Caki2 (cell line): ENCODE results near the gene DTNA. TPM values are rescaled to one million over a fixed set of nuclear protein-coding genes. Genes with fewer than 3 reads are reported as not detected.

ENCODE experiments used
- DNase-seq: peaks from one replicate; pipeline ENCODE4 v3.0.0-alpha.2; 2015; ENCODE audit warnings: low read depth
- in situ Hi-C: cut with HindIII; loops from 2 replicates; pipeline ENCODE4 v1.10.0; 2016; ENCODE audit warnings: low sequenced_read_pairs, low pct_unique_long_range_greater_than_20kb, mixed read lengths
- total RNA-seq: library from RNA; depleted of rRNA; stranded (reverse); fragments of >200 nt; shearing (Covaris generic); gene quantifications from 2 replicates; pipeline ENCODE4 v1.2.3, GENCODE V29; 2014; ENCODE audit warnings: low replicate concordance

DTNA gene
- total RNA-seq, 1 experiment from 2014 or later = 0.34 TPM

GRCh38 chr18:34932792-34933466 lies 222.8 kb downstream of the DTNA start:
- in situ Hi-C loops = no loop called here
- no peak for DNase-seq

GRCh38 chr18:34933909-34934661 lies 224.0 kb downstream of the DTNA start:
- in situ Hi-C loops = no loop called here
- DNase-seq = no peak

GRCh38 chr18:34936772-34937171 lies 226.7 kb downstream of the DTNA start:
- in situ Hi-C loops = no loop called here
- no peak for DNase-seq

- in situ Hi-C loops = no loop called here
- DNase-seq = no peak
These were observed 228.0 kb downstream of the DTNA start for GRCh38 chr18:34938090-34938489.
